ENCODE data around the gene PODNL1.
A peak's percentile ranks its signal among the peaks of the same experiment; 100 is the strongest.

Gene PODNL1

GRCh38 chr19:13958043-13958442, 19.8 kb upstream of the PODNL1 start:
- Histone ChIP-seq H3K9me3 (ENCODE audit: control extremely low read depth in 1 of 5, control insufficient read depth in 4 of 5, insufficient read depth in 2 of 5, low read depth in 1 of 5, low read length in 4 of 5) (no peaks in the 10 kb centered on the region), H3K36me3 (ENCODE audit: control insufficient read depth in 4 of 4, insufficient read depth in 4 of 4, low read length in 3 of 4) (peaks cover 10 to 83% (median 60%) of the 10 kb centered on the region in 4 experiments), H3K4me3 (ENCODE audit: control insufficient read depth in 1 of 7, extremely low read depth in 1 of 7, insufficient read depth in 4 of 7, low read depth in 2 of 7, low read length in 6 of 7) (no peak overlapping the region), H3K27ac (ENCODE audit: insufficient read depth in 1 of 2, low read depth in 1 of 2, low read length in 2 of 2, poor library complexity in 1 of 2, severe bottlenecking in 2 of 2) (no peak overlapping the region), H3K27me3 (replicated peaks in 2 of 5; ENCODE audit: control insufficient read depth in 4 of 5, insufficient read depth in 5 of 5, low read length in 4 of 5) (no peaks in the 10 kb centered on the region), H3K4me1 (ENCODE audit: control extremely low read depth in 1 of 4, control insufficient read depth in 4 of 4, insufficient read depth in 4 of 4, low read length in 3 of 4) (peaks cover 0 to 11% (median 10%) of the 10 kb centered on the region in 4 experiments)
- 86% methylated on average over 10 of the region's 12 CpGs for WGBS (ENCODE audit: insufficient coverage)
- no peak for DNase-seq
- ChIA-PET CTCF (no interaction called here), POLR2A (interaction anchor here (0.8 kb wide), 1 partner anchor 74 kb away, joined by 3 read pairs; the partner anchor contains the start of gene IL27RA)

DNA sequence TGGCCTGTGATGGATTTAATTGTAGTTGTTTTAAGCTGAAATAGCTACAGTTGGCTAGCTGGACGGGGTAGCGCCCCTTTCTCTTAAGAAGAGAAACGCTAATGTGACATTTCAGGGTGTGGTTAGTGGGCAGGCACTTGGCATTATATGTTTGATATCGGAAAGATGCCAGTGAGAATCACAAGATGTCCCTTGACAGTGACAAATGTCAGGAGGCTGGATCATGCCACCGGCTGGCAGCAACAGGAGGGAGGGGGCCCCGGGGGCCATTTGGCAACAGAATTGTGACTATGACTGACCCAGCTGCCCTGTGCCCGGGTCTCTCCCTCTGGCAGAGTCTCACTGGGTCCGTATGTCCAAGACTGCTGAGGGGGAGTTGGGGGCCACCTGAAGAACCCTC, 18.8 kb upstream of the PODNL1 start:
- DNase-seq = no peak
- POLR2A ChIA-PET = no interaction called here
- 96% methylated on average over 5 of the region's 8 CpGs for WGBS (ENCODE audit: insufficient coverage)
- no peak overlapping the region for H3K4me3 ChIP-seq (ENCODE audit: control insufficient read depth in 1 of 7, extremely low read depth in 1 of 7, insufficient read depth in 4 of 7, low read depth in 2 of 7, low read length in 6 of 7)
- peak overlapping the region in 1 of 2 experiments; percentile 34 for H3K27ac ChIP-seq (ENCODE audit: insufficient read depth in 1 of 2, low read depth in 1 of 2, low read length in 2 of 2, poor library complexity in 1 of 2, severe bottlenecking in 2 of 2)
- no peaks in the 10 kb centered on the region for H3K27me3 ChIP-seq (replicated peaks in 2 of 5; ENCODE audit: control insufficient read depth in 4 of 5, insufficient read depth in 5 of 5, low read length in 4 of 5)
- no peaks in the 10 kb centered on the region for H3K9me3 ChIP-seq (ENCODE audit: control extremely low read depth in 1 of 5, control insufficient read depth in 4 of 5, insufficient read depth in 2 of 5, low read depth in 1 of 5, low read length in 4 of 5)
- H3K4me1 ChIP-seq (ENCODE audit: control extremely low read depth in 1 of 4, control insufficient read depth in 4 of 4, insufficient read depth in 4 of 4, low read length in 3 of 4) = peaks cover 0 to 15% (median 13%) of the 10 kb centered on the region in 4 experiments
- H3K36me3 ChIP-seq (ENCODE audit: control insufficient read depth in 4 of 4, insufficient read depth in 4 of 4, low read length in 3 of 4) = peaks cover 10 to 76% (median 56%) of the 10 kb centered on the region in 4 experiments
- CTCF ChIA-PET = interaction anchor here (0.8 to 2.0 kb wide), 3 partner anchors 68 to 97 kb away, joined by 3 to 7 read pairs (median 3); no protein-coding TSS in a partner anchor

DNA sequence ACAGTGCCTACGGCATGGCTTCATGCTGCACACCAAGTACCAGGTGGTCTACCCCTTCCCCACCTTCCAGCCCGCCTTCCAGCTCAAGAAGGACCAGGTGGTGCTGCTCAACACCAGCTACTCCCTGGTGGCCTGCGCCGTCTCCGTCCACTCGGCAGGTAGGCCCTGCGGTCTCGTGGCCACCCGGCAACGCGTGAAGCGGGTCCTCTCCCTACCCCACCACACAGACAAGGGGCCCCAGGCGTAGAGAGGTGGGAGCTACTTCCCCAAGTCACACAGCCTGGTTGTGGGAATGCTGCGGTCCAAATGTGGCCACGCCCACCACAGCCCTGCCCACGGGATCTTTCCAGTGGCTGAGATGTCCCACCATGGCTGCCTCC, 18.1 kb upstream of the PODNL1 start:
- WGBS (ENCODE audit: insufficient coverage) = 100% methylated on average over 4 of the region's 16 CpGs
- peaks cover 10 to 69% (median 54%) of the 10 kb centered on the region in 4 experiments for H3K36me3 ChIP-seq (ENCODE audit: control insufficient read depth in 4 of 4, insufficient read depth in 4 of 4, low read length in 3 of 4)
- H3K27ac ChIP-seq (ENCODE audit: insufficient read depth in 1 of 2, low read depth in 1 of 2, low read length in 2 of 2, poor library complexity in 1 of 2, severe bottlenecking in 2 of 2) = no peak overlapping the region
- H3K4me1 ChIP-seq (ENCODE audit: control extremely low read depth in 1 of 4, control insufficient read depth in 4 of 4, insufficient read depth in 4 of 4, low read length in 3 of 4) = peaks cover 0 to 16% (median 13%) of the 10 kb centered on the region in 4 experiments
- no peak for DNase-seq
- ChIA-PET POLR2A (no interaction called here), CTCF (interaction anchor here (0.6 to 2.6 kb wide), 6 partner anchors 17 to 115 kb away, joined by 3 to 7 read pairs (median 4); partner anchors contain the start of gene MISP3)
- H3K4me3 ChIP-seq (ENCODE audit: control insufficient read depth in 1 of 7, extremely low read depth in 1 of 7, insufficient read depth in 4 of 7, low read depth in 2 of 7, low read length in 6 of 7) = no peak overlapping the region
- no peaks in the 10 kb centered on the region for H3K9me3 ChIP-seq (ENCODE audit: control extremely low read depth in 1 of 5, control insufficient read depth in 4 of 5, insufficient read depth in 2 of 5, low read depth in 1 of 5, low read length in 4 of 5)
- H3K27me3 ChIP-seq (replicated peaks in 2 of 5; ENCODE audit: control insufficient read depth in 4 of 5, insufficient read depth in 5 of 5, low read length in 4 of 5) = no peaks in the 10 kb centered on the region

- 98% methylated on average over 40 of the region's 42 CpGs for WGBS (ENCODE audit: insufficient coverage)
- ChIA-PET CTCF (interaction anchor here (0.6 to 2.6 kb wide), 6 partner anchors 16 to 116 kb away, joined by 3 to 7 read pairs (median 4); partner anchors contain the start of gene MISP3), POLR2A (no interaction called here)
- Histone ChIP-seq H3K4me1 (ENCODE audit: control extremely low read depth in 1 of 4, control insufficient read depth in 4 of 4, insufficient read depth in 4 of 4, low read length in 3 of 4) (peaks cover 0 to 16% (median 13%) of the 10 kb centered on the region in 4 experiments), H3K9me3 (ENCODE audit: control extremely low read depth in 1 of 5, control insufficient read depth in 4 of 5, insufficient read depth in 2 of 5, low read depth in 1 of 5, low read length in 4 of 5) (no peaks in the 10 kb centered on the region), H3K27ac (ENCODE audit: insufficient read depth in 1 of 2, low read depth in 1 of 2, low read length in 2 of 2, poor library complexity in 1 of 2, severe bottlenecking in 2 of 2) (no peak overlapping the region), H3K27me3 (replicated peaks in 2 of 5; ENCODE audit: control insufficient read depth in 4 of 5, insufficient read depth in 5 of 5, low read length in 4 of 5) (no peaks in the 10 kb centered on the region), H3K4me3 (ENCODE audit: control insufficient read depth in 1 of 7, extremely low read depth in 1 of 7, insufficient read depth in 4 of 7, low read depth in 2 of 7, low read length in 6 of 7) (no peak overlapping the region), H3K36me3 (ENCODE audit: control insufficient read depth in 4 of 4, insufficient read depth in 4 of 4, low read length in 3 of 4) (peaks cover 10 to 66% (median 51%) of the 10 kb centered on the region in 4 experiments)
- no peak for DNase-seq
Observed at GRCh38 chr19:13955662-13956364, 17.6 kb upstream of the PODNL1 start.

GRCh38 chr19:13954185-13954584, 16.0 kb upstream of the PODNL1 start:
- H3K27ac ChIP-seq (ENCODE audit: insufficient read depth in 1 of 2, low read depth in 1 of 2, low read length in 2 of 2, poor library complexity in 1 of 2, severe bottlenecking in 2 of 2) = peak overlapping the region in 1 of 2 experiments; percentile 54
- no peaks in the 10 kb centered on the region for H3K9me3 ChIP-seq (ENCODE audit: control extremely low read depth in 1 of 5, control insufficient read depth in 4 of 5, insufficient read depth in 2 of 5, low read depth in 1 of 5, low read length in 4 of 5)
- no peak for DNase-seq
- peaks cover 0 to 16% (median 13%) of the 10 kb centered on the region in 4 experiments for H3K4me1 ChIP-seq (ENCODE audit: control extremely low read depth in 1 of 4, control insufficient read depth in 4 of 4, insufficient read depth in 4 of 4, low read length in 3 of 4)
- H3K27me3 ChIP-seq (replicated peaks in 2 of 5; ENCODE audit: control insufficient read depth in 4 of 5, insufficient read depth in 5 of 5, low read length in 4 of 5) = no peaks in the 10 kb centered on the region
- peaks cover 10 to 50% (median 41%) of the 10 kb centered on the region in 4 experiments for H3K36me3 ChIP-seq (ENCODE audit: control insufficient read depth in 4 of 4, insufficient read depth in 4 of 4, low read length in 3 of 4)
- peak overlapping the region in 3 of 7 experiments; percentile 10 to 82 (median 81) for H3K4me3 ChIP-seq (ENCODE audit: control insufficient read depth in 1 of 7, extremely low read depth in 1 of 7, insufficient read depth in 4 of 7, low read depth in 2 of 7, low read length in 6 of 7)
- POLR2A ChIA-PET = no interaction called here
- CTCF ChIA-PET = interaction anchor here (0.8 to 2.8 kb wide), 5 partner anchors 14 to 76 kb away, joined by 3 to 10 read pairs (median 5); no protein-coding TSS in a partner anchor
- WGBS (ENCODE audit: insufficient coverage) = 87% methylated on average over 10 of the region's 15 CpGs

DNA sequence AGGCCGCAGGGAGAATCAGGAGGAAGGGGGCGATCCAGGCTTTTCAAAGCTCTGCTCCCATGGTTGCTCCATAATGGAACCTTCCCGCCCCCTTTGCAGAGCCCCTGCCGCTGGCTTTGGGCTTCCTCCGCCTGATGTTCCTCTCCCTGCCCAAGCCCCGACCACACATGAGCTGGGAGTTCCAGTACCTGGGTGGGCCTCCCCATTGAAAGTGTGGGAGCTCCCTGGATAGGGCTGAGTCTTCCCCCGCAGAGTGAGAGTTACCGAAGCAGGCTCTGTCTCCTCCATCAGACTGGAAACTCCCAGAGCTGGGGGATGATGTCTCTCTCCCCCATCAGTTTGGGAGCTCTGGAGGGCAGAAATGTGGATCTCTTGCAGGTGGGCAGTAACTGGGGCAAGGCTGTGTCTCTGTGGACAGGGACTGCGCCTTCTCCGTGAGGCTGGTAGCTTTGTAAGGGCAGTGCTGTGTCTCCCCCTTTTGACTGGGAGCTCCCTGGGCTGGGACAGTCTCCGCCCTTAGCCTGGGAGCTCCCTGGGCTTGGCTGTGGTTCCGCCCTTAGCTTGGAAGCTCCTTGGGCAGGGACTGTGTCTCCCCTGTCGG, 14.8 kb upstream of the PODNL1 start:
- WGBS (ENCODE audit: insufficient coverage) = 3% methylated on average over 13 of the region's 13 CpGs
- peak overlapping the region; percentile 40 to 87 for H3K27ac ChIP-seq (ENCODE audit: insufficient read depth in 1 of 2, low read depth in 1 of 2, low read length in 2 of 2, poor library complexity in 1 of 2, severe bottlenecking in 2 of 2)
- POLR2A ChIA-PET = interaction anchor here (0.5 to 0.9 kb wide), 3 partner anchors 8 to 36 kb away, joined by 3 to 4 read pairs (median 3); no protein-coding TSS in a partner anchor
- no peaks in the 10 kb centered on the region for H3K27me3 ChIP-seq (replicated peaks in 2 of 5; ENCODE audit: control insufficient read depth in 4 of 5, insufficient read depth in 5 of 5, low read length in 4 of 5)
- peaks cover 0 to 16% (median 13%) of the 10 kb centered on the region in 4 experiments for H3K4me1 ChIP-seq (ENCODE audit: control extremely low read depth in 1 of 4, control insufficient read depth in 4 of 4, insufficient read depth in 4 of 4, low read length in 3 of 4)
- CTCF ChIA-PET = interaction anchor here (0.9 to 2.8 kb wide), 12 partner anchors 9 to 90 kb away, joined by 3 to 10 read pairs (median 4); partner anchors contain the start of gene IL27RA
- peaks cover 10 to 38% (median 32%) of the 10 kb centered on the region in 4 experiments for H3K36me3 ChIP-seq (ENCODE audit: control insufficient read depth in 4 of 4, insufficient read depth in 4 of 4, low read length in 3 of 4)
- DNase-seq = no peak
- H3K4me3 ChIP-seq (ENCODE audit: control insufficient read depth in 1 of 7, extremely low read depth in 1 of 7, insufficient read depth in 4 of 7, low read depth in 2 of 7, low read length in 6 of 7) = peak overlapping the region; percentile 36 to 91 (median 79)
- no peaks in the 10 kb centered on the region for H3K9me3 ChIP-seq (ENCODE audit: control extremely low read depth in 1 of 5, control insufficient read depth in 4 of 5, insufficient read depth in 2 of 5, low read depth in 1 of 5, low read length in 4 of 5)

All from common myeloid progenitor, CD34-positive (primary cell).